ENCODE results near the gene SLC2A1. TPM values are rescaled to one million over a fixed set of nuclear protein-coding genes. Genes with fewer than 3 reads are reported as not detected.

The SLC2A1 gene
- total RNA-seq, 1 donor from 2014 or later, result 1,021 TPM

DNA sequence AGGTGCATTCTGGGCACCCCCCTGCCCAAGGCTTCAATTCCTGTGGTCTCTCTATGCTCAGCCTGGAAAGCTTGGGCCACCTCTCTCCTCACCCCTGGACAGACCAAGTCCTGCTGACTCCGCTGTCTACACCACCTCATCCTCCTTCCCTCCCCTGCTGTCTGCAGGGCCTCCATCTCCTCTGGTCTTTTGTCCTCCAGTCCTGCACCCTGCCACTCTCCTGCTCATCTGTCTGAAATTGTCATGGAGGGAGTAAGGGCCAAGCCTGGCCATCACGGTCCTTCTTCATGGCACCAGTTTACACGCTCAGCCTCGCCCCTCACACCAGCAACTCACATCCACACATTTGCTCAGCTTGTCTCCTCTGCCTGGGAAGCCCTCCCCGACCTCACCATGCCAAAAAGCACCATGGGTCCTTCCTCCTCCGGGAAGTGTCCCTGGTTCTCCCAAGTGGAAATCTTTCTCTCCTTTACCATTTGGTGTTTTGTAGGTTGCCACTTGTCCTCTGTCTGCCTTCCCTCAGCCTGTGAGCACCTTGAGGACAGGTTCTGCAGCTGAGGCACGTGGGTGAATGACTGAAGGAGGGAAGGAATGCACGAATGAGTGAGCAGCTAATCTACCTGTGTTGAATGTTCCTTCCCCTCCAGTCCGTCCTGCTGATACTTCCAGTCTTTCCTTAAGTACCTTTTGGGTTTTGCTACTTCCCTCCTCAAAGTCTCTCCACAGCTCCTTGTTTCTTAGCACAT is 2.1 kb upstream of the SLC2A1 start:
- Histone ChIP-seq H3K4me3 (ENCODE audit: low read depth, low read length) (no peak overlapping the region), H3K27me3 (ENCODE audit: control insufficient read depth, insufficient read depth, low read length) (no peaks in the 10 kb centered on the region), H3K36me3 (ENCODE audit: control insufficient read depth, insufficient read depth, low read length) (no peaks in the 10 kb centered on the region)
- TF ChIP-seq, protein P1, sequence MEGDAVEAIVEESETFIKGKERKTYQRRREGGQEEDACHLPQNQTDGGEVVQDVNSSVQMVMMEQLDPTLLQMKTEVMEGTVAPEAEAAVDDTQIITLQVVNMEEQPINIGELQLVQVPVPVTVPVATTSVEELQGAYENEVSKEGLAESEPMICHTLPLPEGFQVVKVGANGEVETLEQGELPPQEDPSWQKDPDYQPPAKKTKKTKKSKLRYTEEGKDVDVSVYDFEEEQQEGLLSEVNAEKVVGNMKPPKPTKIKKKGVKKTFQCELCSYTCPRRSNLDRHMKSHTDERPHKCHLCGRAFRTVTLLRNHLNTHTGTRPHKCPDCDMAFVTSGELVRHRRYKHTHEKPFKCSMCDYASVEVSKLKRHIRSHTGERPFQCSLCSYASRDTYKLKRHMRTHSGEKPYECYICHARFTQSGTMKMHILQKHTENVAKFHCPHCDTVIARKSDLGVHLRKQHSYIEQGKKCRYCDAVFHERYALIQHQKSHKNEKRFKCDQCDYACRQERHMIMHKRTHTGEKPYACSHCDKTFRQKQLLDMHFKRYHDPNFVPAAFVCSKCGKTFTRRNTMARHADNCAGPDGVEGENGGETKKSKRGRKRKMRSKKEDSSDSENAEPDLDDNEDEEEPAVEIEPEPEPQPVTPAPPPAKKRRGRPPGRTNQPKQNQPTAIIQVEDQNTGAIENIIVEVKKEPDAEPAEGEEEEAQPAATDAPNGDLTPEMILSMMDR (IDR thresholded peaks at IDR 0.05; ENCODE audit: insufficient read depth, low read length, poor library complexity, severe bottlenecking), result no peak
- DNase-seq (ENCODE audit: low read depth), result no peak

DNA sequence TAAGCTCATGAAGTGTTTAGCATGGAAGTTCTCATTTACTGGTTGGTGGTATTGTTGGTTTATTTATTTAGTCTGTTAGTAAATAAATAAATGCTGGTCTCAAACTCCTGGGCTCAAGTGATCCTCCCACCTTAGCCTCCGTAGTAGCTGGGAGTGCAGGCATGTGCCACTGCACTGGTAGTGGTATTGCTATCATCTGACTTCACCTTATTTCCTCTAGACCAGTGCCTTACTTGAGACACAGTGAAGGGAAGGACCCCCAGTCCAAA is 1.4 kb upstream of the SLC2A1 start:
- Histone ChIP-seq H3K36me3 (ENCODE audit: control insufficient read depth, insufficient read depth, low read length) (no peaks in the 10 kb centered on the region), H3K4me3 (ENCODE audit: low read depth, low read length) (peak overlapping the region; percentile 91), H3K27me3 (ENCODE audit: control insufficient read depth, insufficient read depth, low read length) (no peaks in the 10 kb centered on the region)
- DNase-seq (ENCODE audit: low read depth), result no peak
- TF ChIP-seq, protein P1 (IDR thresholded peaks at IDR 0.05; ENCODE audit: insufficient read depth, low read length, poor library complexity, severe bottlenecking), result no peak

DNA sequence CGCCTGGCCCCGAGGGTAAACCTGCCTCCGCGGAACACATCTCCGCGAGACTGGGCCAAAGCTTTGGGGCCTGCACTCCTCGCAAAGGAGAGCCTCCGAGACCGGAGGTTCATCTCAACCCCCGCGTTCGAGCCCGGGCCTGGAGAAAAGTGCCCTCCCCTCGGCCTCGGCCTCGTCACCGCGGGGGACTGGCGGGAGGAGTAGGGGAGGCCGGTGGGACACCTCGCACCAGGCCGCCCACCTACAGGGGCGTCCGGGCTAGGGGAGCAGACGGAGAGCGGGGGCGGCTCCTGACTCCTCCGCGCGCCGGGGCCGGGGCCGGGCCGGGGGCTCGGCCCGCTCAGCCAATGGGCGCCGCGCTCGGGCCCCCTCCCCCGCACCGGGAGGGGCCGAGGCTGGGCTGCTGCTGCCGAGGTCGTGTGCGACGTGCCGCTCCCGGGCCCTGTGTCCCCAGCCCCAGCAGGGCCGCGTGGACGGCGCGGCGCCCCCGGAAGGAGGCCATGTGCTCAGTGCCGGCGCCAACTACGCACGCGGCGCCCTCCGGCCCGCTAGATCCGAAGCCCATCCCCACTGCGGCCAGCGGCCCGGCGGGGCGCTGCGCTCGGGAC is 684 bp downstream of the SLC2A1 start:
- H3K4me3 ChIP-seq (ENCODE audit: low read depth, low read length), result peak overlapping the region; percentile 91
- TF ChIP-seq, protein P1 (IDR thresholded peaks at IDR 0.05; ENCODE audit: insufficient read depth, low read length, poor library complexity, severe bottlenecking), result no peak
- DNase-seq (ENCODE audit: low read depth), result no peak
- no peaks in the 10 kb centered on the region for H3K36me3 ChIP-seq (ENCODE audit: control insufficient read depth, insufficient read depth, low read length)
- H3K27me3 ChIP-seq (ENCODE audit: control insufficient read depth, insufficient read depth, low read length), result no peaks in the 10 kb centered on the region

DNA sequence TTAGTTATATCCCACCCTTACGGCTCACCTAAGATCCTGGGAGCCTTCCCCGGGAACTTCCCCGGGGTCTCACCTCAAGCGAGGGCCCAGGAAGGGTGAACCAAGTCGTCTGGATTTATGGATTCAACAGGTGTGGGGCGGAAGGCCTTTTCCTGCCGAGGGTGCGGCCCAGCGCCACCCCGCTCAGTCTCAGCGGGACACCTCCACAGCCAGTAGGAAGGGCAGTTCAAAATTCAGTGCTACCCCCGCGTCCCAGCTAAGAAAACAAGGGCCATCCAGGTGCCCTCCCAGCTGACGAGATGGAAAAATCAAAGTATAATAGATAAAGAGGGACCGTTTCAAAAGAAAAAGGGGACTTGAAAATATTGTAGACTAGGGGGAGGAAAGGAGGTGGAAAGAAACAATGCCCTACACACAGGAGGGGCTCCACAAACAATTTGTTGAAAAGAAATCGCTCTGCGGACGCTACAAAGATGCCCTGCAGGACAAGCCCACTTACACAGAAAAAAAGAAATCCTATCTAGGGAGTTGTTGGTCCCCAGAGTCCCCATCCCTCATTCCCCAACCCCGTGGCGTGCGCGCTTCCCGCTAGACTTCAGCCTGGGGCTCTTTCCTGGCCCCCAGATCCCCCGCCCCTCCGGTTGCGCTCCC is 1.3 kb downstream of the SLC2A1 start:
- peak overlapping the region; percentile 91 for H3K4me3 ChIP-seq (ENCODE audit: low read depth, low read length)
- no peaks in the 10 kb centered on the region for H3K27me3 ChIP-seq (ENCODE audit: control insufficient read depth, insufficient read depth, low read length)
- H3K36me3 ChIP-seq (ENCODE audit: control insufficient read depth, insufficient read depth, low read length), result no peaks in the 10 kb centered on the region
- DNase-seq (ENCODE audit: low read depth), result no peak
- TF ChIP-seq, protein P1 (IDR thresholded peaks at IDR 0.05; ENCODE audit: insufficient read depth, low read length, poor library complexity, severe bottlenecking), result no peak

DNA sequence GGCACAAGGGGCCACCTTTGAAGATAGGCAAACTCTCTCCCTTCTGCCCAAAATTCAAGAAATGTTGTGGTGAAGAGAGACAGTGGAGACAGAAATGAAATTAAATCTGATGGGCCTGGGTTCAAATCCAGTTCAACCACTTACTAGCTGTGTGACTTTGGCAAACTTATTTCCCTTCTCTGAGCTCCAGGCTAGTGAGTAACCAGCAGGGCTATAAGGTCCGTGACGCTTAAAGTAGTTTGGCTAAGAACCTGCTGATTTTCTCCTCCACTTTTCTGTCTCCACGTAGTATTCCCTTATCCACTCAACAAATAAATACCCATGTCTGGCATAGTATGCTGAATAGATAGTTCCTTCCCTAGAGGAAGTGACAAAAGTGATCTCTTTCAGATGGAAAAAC is 1.9 kb downstream of the SLC2A1 start:
- Histone ChIP-seq H3K36me3 (ENCODE audit: control insufficient read depth, insufficient read depth, low read length) (no peaks in the 10 kb centered on the region), H3K27me3 (ENCODE audit: control insufficient read depth, insufficient read depth, low read length) (no peaks in the 10 kb centered on the region), H3K4me3 (ENCODE audit: low read depth, low read length) (peak overlapping the region; percentile 91)
- DNase-seq (ENCODE audit: low read depth), result no peak
- TF ChIP-seq, protein P1 (IDR thresholded peaks at IDR 0.05; ENCODE audit: insufficient read depth, low read length, poor library complexity, severe bottlenecking), result no peak

Data from kidney epithelial cell (primary cell).